Motor neuron (in vitro differentiated cells): ENCODE measurements around the gene CRADD. TPM values are rescaled to one million over a fixed set of nuclear protein-coding genes. Genes with fewer than 3 reads are reported as not detected.
"Not testable (repeated sequence)": the region's sequence is repeated elsewhere in the genome, so short reads cannot be mapped to it uniquely, and the experiment has no call there.

Experiments used
- ATAC-seq, 8 experiments: fragments of 200-7000 bp; cut with Tn5 transposase; replicated peaks in 6 of 8; 2 replicates each; pipeline ENCODE4 v1.8.0; 2021; ENCODE audit warnings: mild to moderate bottlenecking in 8 of 8, moderate library complexity in 8 of 8
- H3K27ac ChIP-seq, 2 donors: fragments of 250-450 bp; sonication (Bioruptor Pico); 2 replicates each; pipeline ENCODE4 v1.9.0; 2021; ENCODE audit warnings: antibody characterized with exemption in 2 of 2, mild to moderate bottlenecking in 2 of 2, moderate library complexity in 1 of 2
- H3K4me1 ChIP-seq, 2 donors: fragments of 250-450 bp; sonication (Bioruptor Pico); replicated peaks in 1 of 2; 2 replicates each; pipeline ENCODE4 v1.6.1; 2021; ENCODE audit warnings: antibody characterized with exemption in 2 of 2, mild to moderate bottlenecking in 2 of 2, moderate library complexity in 1 of 2
- H3K4me3 ChIP-seq, 5 donors: fragments of 250-450 bp; sonication (Bioruptor Pico); 2 replicates each; pipeline ENCODE4 v1.9.0; 2021; ENCODE audit warnings: antibody characterized with exemption in 5 of 5, mild to moderate bottlenecking in 5 of 5, moderate library complexity in 4 of 5
- WGBS, 10 experiments: fragments of 450-650 bp; shearing (Covaris generic); methylation state at CpG; one replicate each; pipeline ENCODE4 v1.0.0; 2022; 5-methylcytosine and 5-hydroxymethylcytosine counted together
- in situ Hi-C, 9 experiments: fragments of 400-800 bp; cut with MboI; loops; one replicate each; pipeline ENCODE4 v1.15.0; 2021; ENCODE audit warnings: low sequenced_read_pairs in 9 of 9, low pct_unique_long_range_greater_than_20kb in 2 of 9; ENCODE audit not compliant: unreplicated experiment in 9 of 9
- total RNA-seq, 8 experiments: library from RNA; unstranded; fragments of 300-600 nt; gene quantifications; 2 replicates each; pipeline versions ENCODE4 v1.2.3 to v1.2.4, GENCODE V29; 2022

The CRADD gene
- 10 to 100 TPM in 4 of 8 experiments, 1 to 10 TPM in 4; 8.0 to 21.3 (median 10.4) TPM for total RNA-seq

- 0 to 7% (median 0%) methylated on average over 2 to 30 of the region's 41 CpGs; no CpG with 5 or more reads in 1 of the 10 experiments for WGBS, 10 experiments
- in situ Hi-C loops = no loop called here
- peak within 1 kb of the TSS; percentile 42 to 64 (median 55) for H3K4me3 ChIP-seq
- peaks cover 14 to 15% of the 10 kb centered on the region in 2 donors for H3K4me1 ChIP-seq
- peak within 1 kb of the TSS; percentile 91 to 97 for H3K27ac ChIP-seq
- ATAC-seq = peak; percentile 84 to 94 (median 88)
Observed at GRCh38 chr12:93677195-93678064, at the start of gene CRADD. Gene CRADD (plus strand): TSS chr12:93677375.

- ATAC-seq = no peak
- in situ Hi-C loops = no loop called here
- no peaks in the 10 kb centered on the region for H3K4me1 ChIP-seq
- no peak overlapping the region for H3K4me3 ChIP-seq
- no peak overlapping the region for H3K27ac ChIP-seq
- WGBS, 10 experiments = 0 to 100% (median 80%) methylated on average over 1 of the region's 1 CpG; no CpG with 5 or more reads in 7 of the 10 experiments
Observed at GRCh38 chr12:93632383-93632782, 44.8 kb upstream of the CRADD start.

- in situ Hi-C loops = no loop called here
- no peak overlapping the region for H3K4me3 ChIP-seq
- H3K4me1 ChIP-seq = peaks cover 4 to 8% of the 10 kb centered on the region in 2 donors
- WGBS, 10 experiments = 0 to 100% (median 89%) methylated on average over 1 to 3 of the region's 3 CpGs
- no peak overlapping the region for H3K27ac ChIP-seq
- peak in 1 of 8 experiments; percentile 30 for ATAC-seq
Observed at GRCh38 chr12:93634416-93634815, 42.8 kb upstream of the CRADD start.

- WGBS, 10 experiments = 43 to 88% (median 78%) methylated on average over 2 of the region's 2 CpGs; no CpG with 5 or more reads in 1 of the 10 experiments
- H3K4me3 ChIP-seq = no peak overlapping the region
- in situ Hi-C loops = no loop called here
- no peak for ATAC-seq
- no peak overlapping the region for H3K27ac ChIP-seq
- peaks cover 4 to 9% of the 10 kb centered on the region in 2 donors for H3K4me1 ChIP-seq
Observed at GRCh38 chr12:93636708-93637107, 40.5 kb upstream of the CRADD start.

- 0 to 100% (median 48%) methylated on average over 2 of the region's 2 CpGs; no CpG with 5 or more reads in 1 of the 10 experiments for WGBS, 10 experiments
- peak in 1 of 8 experiments; percentile 26 for ATAC-seq
- Histone ChIP-seq H3K4me1 (peaks cover 4 to 9% of the 10 kb centered on the region in 2 donors), H3K27ac (no peak overlapping the region), H3K4me3 (no peak overlapping the region)
- in situ Hi-C loops = no loop called here
Observed at GRCh38 chr12:93638095-93638494, 39.1 kb upstream of the CRADD start.

GRCh38 chr12:93638954-93639353, 38.2 kb upstream of the CRADD start:
- Histone ChIP-seq H3K4me1 (peaks cover 4 to 9% of the 10 kb centered on the region in 2 donors), H3K4me3 (no peak overlapping the region), H3K27ac (no peak overlapping the region)
- ATAC-seq = peak in 3 of 8 experiments; percentile 9 to 35 (median 33)
- in situ Hi-C loops = no loop called here
- 16 to 82% (median 67%) methylated on average over 1 to 6 of the region's 6 CpGs; no CpG with 5 or more reads in 1 of the 10 experiments for WGBS, 10 experiments

GRCh38 chr12:93639406-93639805, 37.8 kb upstream of the CRADD start:
- peaks cover 4 to 9% of the 10 kb centered on the region in 2 donors for H3K4me1 ChIP-seq
- in situ Hi-C loops = no loop called here
- no peak for ATAC-seq
- WGBS, 10 experiments = 38 to 100% (median 75%) methylated on average over 1 to 2 of the region's 2 CpGs; no CpG with 5 or more reads in 2 of the 10 experiments
- H3K4me3 ChIP-seq = no peak overlapping the region
- H3K27ac ChIP-seq = no peak overlapping the region

- in situ Hi-C loops, H3K4me1 ChIP-seq, H3K27ac ChIP-seq, H3K4me3 ChIP-seq, ATAC-seq: not testable (repeated sequence)
- WGBS, 10 experiments = 40 to 100% (median 91%) methylated on average over 1 to 3 of the region's 26 CpGs; no CpG with 5 or more reads in 6 of the 10 experiments
Observed at GRCh38 chr12:93641380-93641779, 35.8 kb upstream of the CRADD start.

- H3K4me3 ChIP-seq = no peak overlapping the region
- in situ Hi-C loops = no loop called here
Observed at GRCh38 chr12:93642751-93643150, 34.4 kb upstream of the CRADD start.

GRCh38 chr12:93645702-93646101, 31.5 kb upstream of the CRADD start:
- no peak overlapping the region for H3K4me3 ChIP-seq
- in situ Hi-C loops = no loop called here
- peak in 2 of 8 experiments; percentile 78 to 89 for ATAC-seq
- WGBS, 10 experiments = 14 to 100% (median 75%) methylated on average over 1 of the region's 1 CpG; no CpG with 5 or more reads in 3 of the 10 experiments
- no peak overlapping the region for H3K27ac ChIP-seq
- H3K4me1 ChIP-seq = no peaks in the 10 kb centered on the region

More at GRCh38 chr12:93642751-93643150, 34.4 kb upstream of the CRADD start:
- WGBS, 10 experiments = 83 to 100% (median 100%) methylated on average over 1 of the region's 1 CpG; no CpG with 5 or more reads in 6 of the 10 experiments
- no peak for ATAC-seq
- H3K27ac ChIP-seq = no peak overlapping the region
- H3K4me1 ChIP-seq = peaks cover 4 to 9% of the 10 kb centered on the region in 2 donors

GRCh38 chr12:93650626-93651025, 26.5 kb upstream of the CRADD start:
- 40 to 100% (median 80%) methylated on average over 1 of the region's 1 CpG; no CpG with 5 or more reads in 5 of the 10 experiments for WGBS, 10 experiments
- H3K27ac ChIP-seq = no peak overlapping the region
- no peak for ATAC-seq
- H3K4me3 ChIP-seq = no peak overlapping the region
- H3K4me1 ChIP-seq = no peaks in the 10 kb centered on the region
- in situ Hi-C loops = no loop called here

- Histone ChIP-seq H3K27ac (no peak overlapping the region), H3K4me1 (no peaks in the 10 kb centered on the region), H3K4me3 (no peak overlapping the region)
- 50 to 100% (median 100%) methylated on average over 1 to 3 of the region's 3 CpGs for WGBS, 10 experiments
- in situ Hi-C loops = no loop called here
- no peak for ATAC-seq
Observed at GRCh38 chr12:93653079-93653478, 24.1 kb upstream of the CRADD start.

- no peaks in the 10 kb centered on the region for H3K4me1 ChIP-seq
- no peak overlapping the region for H3K27ac ChIP-seq
- in situ Hi-C loops = no loop called here
- no peak for ATAC-seq
- H3K4me3 ChIP-seq = no peak overlapping the region
- 41 to 83% (median 66%) methylated on average over 2 to 3 of the region's 3 CpGs; no CpG with 5 or more reads in 2 of the 10 experiments for WGBS, 10 experiments
Observed at GRCh38 chr12:93653712-93654111, 23.5 kb upstream of the CRADD start.
